GM23248 (cell line): ENCODE measurements around the gene SLC29A3.

Experiments
- EZH2 ChIP-seq: fragments of 200-600 bp; sonication (generic); IDR thresholded peaks from 2 replicates; pipeline ENCODE4 v1.6.1; 2018; ENCODE audit warnings: antibody characterized with exemption, mild to moderate bottlenecking; ENCODE audit not compliant: insufficient read depth, poor library complexity, severe bottlenecking
- EZH2phosphoT487 ChIP-seq: fragments of 200-600 bp; sonication (generic); IDR thresholded peaks from 2 replicates; pipeline ENCODE4 v1.6.1; 2018; ENCODE audit warnings: antibody characterized with exemption, moderate library complexity, mild to moderate bottlenecking, low read depth; ENCODE audit not compliant: insufficient read depth

DNA sequence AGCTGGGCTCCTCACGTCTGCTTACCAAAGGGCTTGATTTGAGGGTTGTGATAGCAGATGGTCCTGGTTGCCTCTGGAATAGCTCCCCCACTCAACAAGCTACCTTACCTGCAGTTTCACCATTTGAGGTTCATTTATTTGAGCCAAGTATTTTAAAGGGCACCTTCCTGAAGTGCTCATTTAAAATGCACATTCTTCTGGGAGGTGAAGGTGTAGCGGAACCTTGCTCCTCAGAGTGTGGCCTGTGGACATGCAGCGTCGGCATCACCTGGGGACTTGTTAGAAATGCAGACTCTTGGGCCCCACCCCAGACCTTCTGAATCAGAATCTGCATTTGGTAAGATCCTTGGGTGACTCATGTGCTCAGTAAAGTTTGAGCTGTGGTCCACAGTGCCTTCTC is 79.9 kb downstream of the SLC29A3 start:
- TF ChIP-seq EZH2 (no peak), EZH2phosphoT487 (no peak)
